Measurements from ENCODE around the gene MDM1. TPM values are rescaled to one million over a fixed set of nuclear protein-coding genes. Genes with fewer than 3 reads are reported as not detected.

MDM1 gene
- total RNA-seq, 1 experiment from 2014 or later: 10.6 TPM

GRCh38 chr12:68325966-68326365 is 6.2 kb downstream of the MDM1 start:
- Histone ChIP-seq H3K14ac (ENCODE audit: insufficient read depth, low read length) (no peak overlapping the region), H4K91ac (ENCODE audit: insufficient read length, low read depth, low read length) (no peak overlapping the region), H2BK5ac (ENCODE audit: insufficient read length, low read length) (no peak overlapping the region), H3K4me2 (ENCODE audit: insufficient read depth, insufficient read length, low read length) (no peak overlapping the region), H2BK120ac (ENCODE audit: low read depth, low read length, poor library complexity, severe bottlenecking) (no peak overlapping the region), H3K23me2 (ENCODE audit: insufficient read length, low read depth, low read length, poor library complexity, severe bottlenecking) (no peaks in the 10 kb centered on the region), H3K79me1 (ENCODE audit: insufficient read depth, low read depth, low read length, poor library complexity, severe bottlenecking) (no peaks in the 10 kb centered on the region), H4K8ac (replicated peaks; ENCODE audit: insufficient read length, low read depth, low read length) (no peak overlapping the region), H4K5ac (ENCODE audit: insufficient read length, low read depth, low read length) (no peak overlapping the region), H3K9me3 (ENCODE audit: control insufficient read depth, low read depth, low read length) (no peaks in the 10 kb centered on the region), H3K27ac (ENCODE audit: insufficient read length, low read depth, low read length) (no peak overlapping the region), H2BK12ac (ENCODE audit: insufficient read length, low read depth, low read length) (no peak overlapping the region), H2AFZ (ENCODE audit: low read length) (no peak overlapping the region), H3K79me2 (ENCODE audit: insufficient read depth, low read length) (no peaks in the 10 kb centered on the region), H3K18ac (ENCODE audit: insufficient read length, low read depth, low read length) (no peak overlapping the region), H4K20me1 (ENCODE audit: control insufficient read depth, insufficient read depth, insufficient read length) (no peaks in the 10 kb centered on the region), H2BK15ac (ENCODE audit: low read depth, low read length) (no peak overlapping the region), H3T11ph (ENCODE audit: low read length) (no peak overlapping the region), H3K56ac (ENCODE audit: insufficient read length, low read depth, low read length) (no peak overlapping the region), H3K23ac (ENCODE audit: insufficient read length, low read depth, low read length) (no peak overlapping the region), H3K4ac (ENCODE audit: low read depth, low read length) (no peak overlapping the region), H3K9ac (ENCODE audit: extremely low read depth, insufficient read length, low read length) (no peak overlapping the region), H2AK5ac (ENCODE audit: insufficient read length, low read length) (no peak overlapping the region), H2BK20ac (ENCODE audit: low read depth, low read length, poor library complexity, severe bottlenecking) (no peak overlapping the region), H3K27me3 (ENCODE audit: insufficient read depth, low read length) (no peaks in the 10 kb centered on the region), H3K4me1 (ENCODE audit: insufficient read depth, low read length) (no peaks in the 10 kb centered on the region)
- DNase-seq: no peak
- TF ChIP-seq, protein P1, sequence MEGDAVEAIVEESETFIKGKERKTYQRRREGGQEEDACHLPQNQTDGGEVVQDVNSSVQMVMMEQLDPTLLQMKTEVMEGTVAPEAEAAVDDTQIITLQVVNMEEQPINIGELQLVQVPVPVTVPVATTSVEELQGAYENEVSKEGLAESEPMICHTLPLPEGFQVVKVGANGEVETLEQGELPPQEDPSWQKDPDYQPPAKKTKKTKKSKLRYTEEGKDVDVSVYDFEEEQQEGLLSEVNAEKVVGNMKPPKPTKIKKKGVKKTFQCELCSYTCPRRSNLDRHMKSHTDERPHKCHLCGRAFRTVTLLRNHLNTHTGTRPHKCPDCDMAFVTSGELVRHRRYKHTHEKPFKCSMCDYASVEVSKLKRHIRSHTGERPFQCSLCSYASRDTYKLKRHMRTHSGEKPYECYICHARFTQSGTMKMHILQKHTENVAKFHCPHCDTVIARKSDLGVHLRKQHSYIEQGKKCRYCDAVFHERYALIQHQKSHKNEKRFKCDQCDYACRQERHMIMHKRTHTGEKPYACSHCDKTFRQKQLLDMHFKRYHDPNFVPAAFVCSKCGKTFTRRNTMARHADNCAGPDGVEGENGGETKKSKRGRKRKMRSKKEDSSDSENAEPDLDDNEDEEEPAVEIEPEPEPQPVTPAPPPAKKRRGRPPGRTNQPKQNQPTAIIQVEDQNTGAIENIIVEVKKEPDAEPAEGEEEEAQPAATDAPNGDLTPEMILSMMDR (conservative IDR thresholded peaks at IDR 0.05): no peak
- WGBS (ENCODE audit: extremely low coverage, insufficient read length, low lambda C conversion rate): no CpG with 5 or more reads among the region's 1 CpG
- peak overlapping the region in 1 of 3 experiments; percentile 14; a peak in 1 of 7 replicates for H3K27ac Mint-ChIP-seq
- no peaks in the 10 kb centered on the region for H3K27me3 Mint-ChIP-seq (ENCODE audit: low read depth)
- H3K9me3 Mint-ChIP-seq: no peaks in the 10 kb centered on the region
- no peak overlapping the region for H3K4me3 Mint-ChIP-seq
- peaks cover 18% of the 10 kb centered on the region in 2 experiments for H3K4me1 Mint-ChIP-seq
- peaks cover 0 to 11% (median 5%) of the 10 kb centered on the region in 3 experiments; a peak in 4 of 7 replicates for H3K36me3 Mint-ChIP-seq (ENCODE audit: insufficient read depth in 1 of 3, low read depth in 3 of 3)

All from H9 (cell line).